Kidney epithelial cell (primary cell): ENCODE measurements around the gene GPC6. TPM values are rescaled to one million over a fixed set of nuclear protein-coding genes. Genes with fewer than 3 reads are reported as not detected.
"Not testable (repeated sequence)": the region's sequence is repeated elsewhere in the genome, so short reads cannot be mapped to it uniquely, and the experiment has no call there.

Experiments used
- DNase-seq: peaks from one replicate; pipeline ENCODE4 v3.0.0-alpha.2; 2010; ENCODE audit warnings: low read depth
- H3K27me3 ChIP-seq: 2 replicates; pipeline ENCODE4 v1.6.0; 2011; ENCODE audit warnings: low read length; ENCODE audit not compliant: control insufficient read depth, insufficient read depth
- H3K36me3 ChIP-seq: 2 replicates; pipeline ENCODE4 v1.5.1; 2011; ENCODE audit warnings: low read length; ENCODE audit not compliant: control insufficient read depth, insufficient read depth
- H3K4me3 ChIP-seq: 2 replicates; pipeline ENCODE4 v1.5.1; 2011; ENCODE audit warnings: low read depth, mild to moderate bottlenecking, control low read depth, low read length
- total RNA-seq: library from RNA; depleted of rRNA; stranded (reverse); fragments of >200 nt; gene quantifications from 2 replicates; pipeline ENCODE4 v1.2.3, GENCODE V29; 2015
- TF ChIP-seq, protein P1 (sequence below): IDR thresholded peaks from 2 replicates; pipeline ENCODE4 v1.5.1; 2011; ENCODE audit warnings: mild to moderate bottlenecking, moderate library complexity, low read length, control low read depth, inconsistent platforms; ENCODE audit not compliant: insufficient read depth, poor library complexity, severe bottlenecking

Gene GPC6
- total RNA-seq, 1 donor from 2014 or later = 62.7 TPM

DNA sequence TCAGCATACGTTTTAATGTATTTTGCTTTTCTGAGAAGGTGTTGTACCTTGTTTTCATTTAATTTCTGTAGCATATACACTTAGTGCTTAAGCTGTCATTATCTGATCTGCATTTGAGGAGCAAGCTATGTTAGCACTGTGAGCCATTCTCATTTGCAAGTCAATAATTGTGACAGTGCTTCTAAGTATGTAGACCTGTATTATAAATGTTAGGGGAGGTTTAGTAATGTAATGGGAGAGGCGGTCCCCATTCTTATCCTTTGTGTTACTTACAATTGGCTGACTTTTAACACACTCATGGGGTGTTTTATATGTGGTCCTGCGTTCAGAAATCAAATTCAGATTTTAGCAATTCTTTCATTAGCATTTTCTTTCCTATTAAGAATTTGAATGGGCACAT lies 90.2 kb downstream of the GPC6 start:
- no peak overlapping the region for H3K4me3 ChIP-seq
- DNase-seq = no peak
- TF ChIP-seq, protein P1, sequence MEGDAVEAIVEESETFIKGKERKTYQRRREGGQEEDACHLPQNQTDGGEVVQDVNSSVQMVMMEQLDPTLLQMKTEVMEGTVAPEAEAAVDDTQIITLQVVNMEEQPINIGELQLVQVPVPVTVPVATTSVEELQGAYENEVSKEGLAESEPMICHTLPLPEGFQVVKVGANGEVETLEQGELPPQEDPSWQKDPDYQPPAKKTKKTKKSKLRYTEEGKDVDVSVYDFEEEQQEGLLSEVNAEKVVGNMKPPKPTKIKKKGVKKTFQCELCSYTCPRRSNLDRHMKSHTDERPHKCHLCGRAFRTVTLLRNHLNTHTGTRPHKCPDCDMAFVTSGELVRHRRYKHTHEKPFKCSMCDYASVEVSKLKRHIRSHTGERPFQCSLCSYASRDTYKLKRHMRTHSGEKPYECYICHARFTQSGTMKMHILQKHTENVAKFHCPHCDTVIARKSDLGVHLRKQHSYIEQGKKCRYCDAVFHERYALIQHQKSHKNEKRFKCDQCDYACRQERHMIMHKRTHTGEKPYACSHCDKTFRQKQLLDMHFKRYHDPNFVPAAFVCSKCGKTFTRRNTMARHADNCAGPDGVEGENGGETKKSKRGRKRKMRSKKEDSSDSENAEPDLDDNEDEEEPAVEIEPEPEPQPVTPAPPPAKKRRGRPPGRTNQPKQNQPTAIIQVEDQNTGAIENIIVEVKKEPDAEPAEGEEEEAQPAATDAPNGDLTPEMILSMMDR = no peak

DNA sequence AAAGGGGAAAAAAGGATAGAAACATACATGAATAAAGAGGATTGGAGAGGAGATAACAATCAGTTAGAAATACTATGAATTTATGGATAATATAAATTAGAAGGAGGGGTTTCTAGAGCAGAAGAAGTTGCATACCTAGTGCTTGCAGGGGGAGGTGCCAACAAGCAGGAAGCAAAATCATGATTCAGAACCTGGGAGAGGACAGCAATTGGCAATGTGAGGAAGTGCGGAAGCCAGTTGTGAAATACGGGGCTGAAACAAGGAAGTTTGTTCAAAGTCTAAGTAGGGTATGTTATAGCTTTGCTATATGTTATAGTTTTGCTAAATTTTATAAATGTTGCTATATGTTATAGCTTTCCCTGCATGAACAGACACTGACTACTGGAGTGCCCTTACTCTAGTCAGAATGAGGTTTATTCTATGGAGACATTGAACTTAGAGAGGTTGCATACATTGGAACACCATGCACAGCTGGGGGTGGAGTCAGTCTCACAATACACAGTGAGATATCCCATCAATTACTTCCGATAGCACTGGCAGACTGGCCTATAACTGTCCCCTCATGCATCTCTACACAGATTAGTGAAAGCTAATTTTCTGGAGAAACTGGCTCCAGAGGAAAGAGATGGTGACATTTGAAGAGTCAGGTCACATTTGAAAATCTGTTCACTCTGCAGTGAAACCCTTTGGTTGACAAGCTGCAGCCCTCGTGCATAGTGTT lies 92.1 kb downstream of the GPC6 start:
- no peak overlapping the region for H3K4me3 ChIP-seq
- TF ChIP-seq, protein P1 = no peak
- H3K27me3 ChIP-seq = no peaks in the 10 kb centered on the region
- no peak for DNase-seq
- H3K36me3 ChIP-seq = no peaks in the 10 kb centered on the region

More for the DNA sequence above, 90.2 kb downstream of the GPC6 start:
- Histone ChIP-seq H3K27me3 (no peaks in the 10 kb centered on the region), H3K36me3 (no peaks in the 10 kb centered on the region)

DNA sequence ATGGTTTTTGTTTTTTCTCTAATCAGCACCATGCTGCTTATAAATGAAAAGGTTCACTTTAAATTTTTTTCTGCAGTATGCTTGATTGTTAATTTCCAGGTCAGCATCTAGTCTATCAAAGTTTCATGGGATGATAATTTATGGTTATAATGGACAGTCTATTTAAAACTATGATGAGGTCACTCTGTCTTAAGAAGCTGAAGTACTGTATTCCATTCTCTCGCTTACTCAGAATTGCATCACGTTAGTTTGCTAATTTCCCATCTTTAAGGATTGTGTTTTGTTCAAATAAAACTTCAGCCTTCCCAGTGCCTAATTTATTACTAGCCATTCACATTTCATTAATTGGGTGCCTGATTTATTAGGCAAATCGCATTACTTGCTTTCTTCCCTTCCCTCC lies 94.3 kb downstream of the GPC6 start:
- Histone ChIP-seq H3K36me3 (no peaks in the 10 kb centered on the region), H3K27me3 (no peaks in the 10 kb centered on the region), H3K4me3 (no peak overlapping the region)
- TF ChIP-seq, protein P1 = no peak
- no peak for DNase-seq

DNA sequence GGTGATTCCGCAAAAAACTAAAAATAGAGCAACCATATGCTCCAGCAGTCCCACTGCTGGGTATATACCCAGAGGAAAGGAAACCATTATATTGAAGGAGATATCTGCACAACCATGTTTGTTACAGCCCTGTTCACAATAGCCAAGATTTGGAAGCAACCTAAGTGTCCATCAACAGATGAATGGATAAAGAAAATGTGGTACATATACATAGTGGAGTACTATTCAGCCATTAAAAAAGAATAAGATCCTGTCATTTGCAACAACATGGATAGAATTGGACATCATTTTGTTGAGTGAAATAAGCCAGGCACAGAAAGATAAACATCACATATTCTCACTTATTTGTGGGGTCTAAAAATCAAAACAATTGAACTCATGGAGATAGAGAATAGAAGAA lies 97.3 kb downstream of the GPC6 start:
- DNase-seq, H3K4me3 ChIP-seq: not testable (repeated sequence)

GRCh38 chr13:93325303-93326233 lies 99.0 kb downstream of the GPC6 start:
- Histone ChIP-seq H3K4me3 (no peak overlapping the region), H3K36me3 (no peaks in the 10 kb centered on the region)
- TF ChIP-seq, protein P1 = no peak

More for the DNA sequence above, 97.3 kb downstream of the GPC6 start:
- not testable (repeated sequence) for H3K27me3 ChIP-seq, H3K36me3 ChIP-seq

DNA sequence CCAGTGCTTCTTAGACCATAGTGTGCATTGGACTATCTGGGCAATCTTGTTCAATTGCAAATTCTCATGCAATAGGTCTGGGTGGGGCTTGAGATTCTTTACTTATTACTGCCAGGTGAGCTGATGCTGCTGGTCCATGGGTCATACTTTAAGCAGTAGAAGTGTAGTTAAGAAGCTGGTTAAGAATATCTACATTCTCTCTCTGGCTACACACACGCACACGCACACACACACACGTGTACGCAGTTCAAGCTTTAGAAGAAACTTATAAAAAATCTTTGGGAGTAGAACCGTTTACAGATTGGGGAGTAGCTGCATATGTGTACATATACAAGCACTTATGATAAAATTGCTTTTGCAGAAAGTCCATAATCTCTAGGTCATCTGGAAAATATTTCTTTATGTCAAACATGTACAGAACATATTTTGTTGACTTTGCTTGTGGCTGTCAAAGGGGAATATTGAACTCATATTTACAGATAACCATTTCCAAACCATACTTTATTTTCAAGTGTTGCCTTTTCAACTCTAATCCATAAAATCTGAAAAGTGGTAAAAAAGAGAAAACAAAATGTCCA lies 99.7 kb downstream of the GPC6 start:
- no peak for DNase-seq
- TF ChIP-seq, protein P1 = no peak
- no peaks in the 10 kb centered on the region for H3K27me3 ChIP-seq
- H3K36me3 ChIP-seq = no peaks in the 10 kb centered on the region
- no peak overlapping the region for H3K4me3 ChIP-seq

More at GRCh38 chr13:93325303-93326233, 99.0 kb downstream of the GPC6 start:
- no peak for DNase-seq
- no peaks in the 10 kb centered on the region for H3K27me3 ChIP-seq
